RWPE2 (cell line): ENCODE measurements around the gene RGS9.
"Not testable (repeated sequence)": the region's sequence is repeated elsewhere in the genome, so short reads cannot be mapped to it uniquely, and the experiment has no call there.

Experiments used
- ATAC-seq: fragments of 200-7000 bp; cut with Tn5 transposase; 3 replicates; pipeline ENCODE4 v1.9.1; 2021; ENCODE audit warnings: low read depth
- DNase-seq: peaks from one replicate; pipeline ENCODE4 v3.0.0-alpha.2; 2020; ENCODE audit warnings: low spot score
- H3K27ac ChIP-seq: fragments of 450-650 bp; 2 replicates; pipeline ENCODE4 v1.5.1; 2017; ENCODE audit warnings: mild to moderate bottlenecking; ENCODE audit not compliant: poor library complexity, severe bottlenecking
- H3K27me3 ChIP-seq: fragments of 250-450 bp; sonication (Bioruptor Pico); 2 replicates; pipeline ENCODE4 v1.5.1; 2021; ENCODE audit warnings: mild to moderate bottlenecking, moderate library complexity; ENCODE audit not compliant: insufficient read depth, poor library complexity, severe bottlenecking
- H3K36me3 ChIP-seq: fragments of 250-450 bp; sonication (Bioruptor Pico); 2 replicates; pipeline ENCODE4 v1.5.1; 2020; ENCODE audit warnings: low read depth, mild to moderate bottlenecking, moderate library complexity
- H3K4me1 ChIP-seq: fragments of 250-450 bp; sonication (Bioruptor Pico); 2 replicates; pipeline ENCODE4 v1.5.1; 2021; ENCODE audit warnings: mild to moderate bottlenecking, moderate library complexity; ENCODE audit not compliant: insufficient read depth, poor library complexity, severe bottlenecking
- H3K4me3 ChIP-seq: fragments of 250-450 bp; sonication (Bioruptor Pico); 2 replicates; pipeline ENCODE4 v1.5.1; 2021; ENCODE audit warnings: mild to moderate bottlenecking, moderate library complexity; ENCODE audit not compliant: severe bottlenecking
- H3K9me3 ChIP-seq: fragments of 250-450 bp; sonication (Bioruptor Pico); 2 replicates; pipeline ENCODE4 v1.5.1; 2021; ENCODE audit warnings: mild to moderate bottlenecking, moderate library complexity; ENCODE audit not compliant: severe bottlenecking
- TF ChIP-seq, protein P1 (sequence below): fragments of 450-650 bp; IDR thresholded peaks from one replicate; pipeline ENCODE4 v1.5.1; 2017; ENCODE audit warnings: mild to moderate bottlenecking, moderate library complexity; ENCODE audit not compliant: poor library complexity, severe bottlenecking

The RGS9 gene

GRCh38 chr17:65095465-65095864 lies 41.7 kb upstream of the RGS9 start:
- Histone ChIP-seq H3K27ac (no peak overlapping the region), H3K27me3 (no peaks in the 10 kb centered on the region), H3K36me3 (no peaks in the 10 kb centered on the region), H3K9me3 (no peaks in the 10 kb centered on the region), H3K4me1 (peaks cover 6% of the 10 kb centered on the region), H3K4me3 (no peak overlapping the region)
- TF ChIP-seq, protein P1, sequence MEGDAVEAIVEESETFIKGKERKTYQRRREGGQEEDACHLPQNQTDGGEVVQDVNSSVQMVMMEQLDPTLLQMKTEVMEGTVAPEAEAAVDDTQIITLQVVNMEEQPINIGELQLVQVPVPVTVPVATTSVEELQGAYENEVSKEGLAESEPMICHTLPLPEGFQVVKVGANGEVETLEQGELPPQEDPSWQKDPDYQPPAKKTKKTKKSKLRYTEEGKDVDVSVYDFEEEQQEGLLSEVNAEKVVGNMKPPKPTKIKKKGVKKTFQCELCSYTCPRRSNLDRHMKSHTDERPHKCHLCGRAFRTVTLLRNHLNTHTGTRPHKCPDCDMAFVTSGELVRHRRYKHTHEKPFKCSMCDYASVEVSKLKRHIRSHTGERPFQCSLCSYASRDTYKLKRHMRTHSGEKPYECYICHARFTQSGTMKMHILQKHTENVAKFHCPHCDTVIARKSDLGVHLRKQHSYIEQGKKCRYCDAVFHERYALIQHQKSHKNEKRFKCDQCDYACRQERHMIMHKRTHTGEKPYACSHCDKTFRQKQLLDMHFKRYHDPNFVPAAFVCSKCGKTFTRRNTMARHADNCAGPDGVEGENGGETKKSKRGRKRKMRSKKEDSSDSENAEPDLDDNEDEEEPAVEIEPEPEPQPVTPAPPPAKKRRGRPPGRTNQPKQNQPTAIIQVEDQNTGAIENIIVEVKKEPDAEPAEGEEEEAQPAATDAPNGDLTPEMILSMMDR = no peak
- no peak for DNase-seq
- no peak for ATAC-seq

GRCh38 chr17:65096382-65096781 lies 40.8 kb upstream of the RGS9 start:
- H3K4me3 ChIP-seq, H3K27ac ChIP-seq, H3K36me3 ChIP-seq, H3K9me3 ChIP-seq, ATAC-seq, H3K27me3 ChIP-seq, DNase-seq: not testable (repeated sequence)
- peaks cover 12% of the 10 kb centered on the region for H3K4me1 ChIP-seq

- peaks cover 13% of the 10 kb centered on the region for H3K4me1 ChIP-seq
- ATAC-seq (no peak), DNase-seq (no peak)
- H3K9me3 ChIP-seq = no peaks in the 10 kb centered on the region
- no peak overlapping the region for H3K4me3 ChIP-seq
- no peaks in the 10 kb centered on the region for H3K27me3 ChIP-seq
- TF ChIP-seq, protein P1 = no peak
- no peaks in the 10 kb centered on the region for H3K36me3 ChIP-seq
- H3K27ac ChIP-seq = no peak overlapping the region
Observed at GRCh38 chr17:65097110-65097509, 40.1 kb upstream of the RGS9 start.

GRCh38 chr17:65099475-65099874 lies 37.7 kb upstream of the RGS9 start:
- Histone ChIP-seq H3K27ac (peak overlapping the region; percentile 30), H3K9me3 (no peaks in the 10 kb centered on the region), H3K36me3 (no peaks in the 10 kb centered on the region), H3K4me1 (peaks cover 17% of the 10 kb centered on the region), H3K4me3 (no peak overlapping the region), H3K27me3 (no peaks in the 10 kb centered on the region)
- TF ChIP-seq, protein P1 = no peak
- ATAC-seq = no peak
- no peak for DNase-seq

GRCh38 chr17:65099941-65100315 lies 37.2 kb upstream of the RGS9 start:
- peak; percentile 43 for ATAC-seq
- DNase-seq = no peak
- Histone ChIP-seq H3K36me3 (no peaks in the 10 kb centered on the region), H3K4me1 (peaks cover 17% of the 10 kb centered on the region), H3K27ac (peak overlapping the region; percentile 30), H3K27me3 (no peaks in the 10 kb centered on the region), H3K4me3 (peak overlapping the region; percentile 36), H3K9me3 (no peaks in the 10 kb centered on the region)
- TF ChIP-seq, protein P1 = no peak
